DND-41 (cell line): Measurements from ENCODE around the gene COMTD1.

Experiments used
- ATAC-seq: fragments of 200-7000 bp; cut with Tn5 transposase; 3 replicates; pipeline ENCODE4 v1.9.1; 2021; ENCODE audit warnings: low read depth; ENCODE audit not compliant: insufficient read depth
- DNase-seq: peaks from one replicate; pipeline ENCODE4 v3.0.0-alpha.2; 2020
- H2AFZ ChIP-seq: 2 replicates; pipeline ENCODE4 v1.6.0; 2012; ENCODE audit warnings: low read depth, low read length
- H3K27ac ChIP-seq: 2 replicates; pipeline ENCODE4 v1.5.1; 2012; ENCODE audit warnings: low read length, inconsistent platforms
- H3K27me3 ChIP-seq: fragments of 200-600 bp; sonication (generic); 2 replicates; pipeline ENCODE4 v1.6.0; 2012; ENCODE audit warnings: low read length, mild to moderate bottlenecking, inconsistent platforms; ENCODE audit not compliant: insufficient read depth, poor library complexity
- H3K36me3 ChIP-seq: 2 replicates; pipeline ENCODE4 v1.5.1; 2012; ENCODE audit warnings: low read length, inconsistent platforms; ENCODE audit not compliant: insufficient read depth
- H3K4me1 ChIP-seq: 2 replicates; pipeline ENCODE4 v1.5.1; 2012; ENCODE audit warnings: mild to moderate bottlenecking, low read length; ENCODE audit not compliant: insufficient read depth
- H3K4me2 ChIP-seq: 2 replicates; pipeline ENCODE4 v1.6.0; 2012; ENCODE audit warnings: mild to moderate bottlenecking, moderate library complexity, low read length, inconsistent platforms; ENCODE audit not compliant: insufficient read depth
- H3K4me3 ChIP-seq, 2 experiments: fragments of 200-600 bp in 1 of 2; shearing (Covaris generic) in 1 of 2; 2 replicates each; pipeline ENCODE4 v1.5.1; 2012 to 2016; ENCODE audit warnings: inconsistent platforms in 2 of 2, low read length in 2 of 2, mild to moderate bottlenecking in 2 of 2, low read depth in 1 of 2, moderate library complexity in 1 of 2
- H3K79me2 ChIP-seq: 2 replicates; pipeline ENCODE4 v1.6.0; 2012; ENCODE audit warnings: low read length, inconsistent platforms; ENCODE audit not compliant: insufficient read depth
- H3K9ac ChIP-seq: 2 replicates; pipeline ENCODE4 v1.6.0; 2012; ENCODE audit warnings: low read depth, mild to moderate bottlenecking, inconsistent platforms, low read length, moderate library complexity
- H3K9me3 ChIP-seq: 2 replicates; pipeline ENCODE4 v1.5.1; 2012; ENCODE audit warnings: low read length, moderate library complexity, mild to moderate bottlenecking, inconsistent platforms; ENCODE audit not compliant: insufficient read depth, severe bottlenecking
- H4K20me1 ChIP-seq: 2 replicates; pipeline ENCODE4 v1.6.0; 2012; ENCODE audit warnings: low read length; ENCODE audit not compliant: insufficient read depth
- CTCF ChIP-seq: IDR thresholded peaks from 2 replicates; pipeline ENCODE4 v1.5.1; 2012; ENCODE audit warnings: borderline replicate concordance, low read length, moderate library complexity, mild to moderate bottlenecking; ENCODE audit not compliant: poor library complexity, severe bottlenecking; ENCODE audit errors: extremely low read depth
- EZH2 ChIP-seq: IDR thresholded peaks from 3 replicates; pipeline ENCODE4 v1.6.1; 2012; ENCODE audit warnings: borderline replicate concordance, low read depth, mild to moderate bottlenecking, moderate library complexity, low read length, inconsistent platforms; ENCODE audit not compliant: severe bottlenecking

COMTD1 gene

DNA sequence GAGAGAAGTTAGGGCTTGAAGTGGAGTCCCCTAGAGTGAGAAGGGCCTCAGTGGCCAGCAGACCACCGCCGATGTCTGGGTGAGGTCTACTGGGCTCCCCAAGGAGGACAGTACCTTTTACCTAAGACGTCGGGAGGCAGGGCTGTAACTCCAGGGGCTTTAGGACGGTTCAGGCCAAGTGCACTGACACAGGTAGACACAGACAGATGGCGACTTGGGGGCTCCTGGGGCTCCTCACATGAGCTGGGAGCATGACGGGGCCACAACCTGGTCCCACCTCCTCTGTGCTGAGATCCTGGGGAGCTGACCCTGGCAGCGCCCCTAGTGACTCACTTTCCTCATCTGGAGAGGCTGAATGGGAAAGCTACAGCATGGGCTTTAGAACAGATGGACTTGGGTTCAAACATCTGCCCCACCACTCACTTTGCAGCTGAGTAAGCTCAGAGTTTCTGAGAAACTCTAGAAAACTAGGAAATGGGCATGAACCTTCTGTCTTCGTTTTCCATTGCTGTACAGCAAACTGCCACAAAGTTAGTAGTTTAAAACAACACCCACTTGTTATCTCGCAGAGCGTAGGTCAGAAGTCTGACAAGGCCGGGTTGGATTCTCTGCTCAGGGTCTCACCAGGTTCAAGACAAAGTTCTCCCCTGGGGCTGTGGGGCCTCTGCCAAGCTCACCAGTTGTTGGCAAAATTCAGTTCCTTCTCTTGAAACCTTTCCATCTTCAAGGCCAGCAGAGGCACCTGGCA, 4.7 kb upstream of the COMTD1 start:
- Histone ChIP-seq H3K4me1 (peaks cover 7% of the 10 kb centered on the region), H3K27me3 (no peaks in the 10 kb centered on the region), H3K4me2 (no peak overlapping the region), H3K36me3 (no peaks in the 10 kb centered on the region), H3K79me2 (no peaks in the 10 kb centered on the region), H2AFZ (no peak overlapping the region), H4K20me1 (no peaks in the 10 kb centered on the region), H3K9me3 (no peaks in the 10 kb centered on the region), H3K4me3 (no peak overlapping the region), H3K9ac (no peak overlapping the region), H3K27ac (no peak overlapping the region)
- TF ChIP-seq EZH2 (no peak), CTCF (no peak)
- DNase-seq (no peak), ATAC-seq (no peak)

DNA sequence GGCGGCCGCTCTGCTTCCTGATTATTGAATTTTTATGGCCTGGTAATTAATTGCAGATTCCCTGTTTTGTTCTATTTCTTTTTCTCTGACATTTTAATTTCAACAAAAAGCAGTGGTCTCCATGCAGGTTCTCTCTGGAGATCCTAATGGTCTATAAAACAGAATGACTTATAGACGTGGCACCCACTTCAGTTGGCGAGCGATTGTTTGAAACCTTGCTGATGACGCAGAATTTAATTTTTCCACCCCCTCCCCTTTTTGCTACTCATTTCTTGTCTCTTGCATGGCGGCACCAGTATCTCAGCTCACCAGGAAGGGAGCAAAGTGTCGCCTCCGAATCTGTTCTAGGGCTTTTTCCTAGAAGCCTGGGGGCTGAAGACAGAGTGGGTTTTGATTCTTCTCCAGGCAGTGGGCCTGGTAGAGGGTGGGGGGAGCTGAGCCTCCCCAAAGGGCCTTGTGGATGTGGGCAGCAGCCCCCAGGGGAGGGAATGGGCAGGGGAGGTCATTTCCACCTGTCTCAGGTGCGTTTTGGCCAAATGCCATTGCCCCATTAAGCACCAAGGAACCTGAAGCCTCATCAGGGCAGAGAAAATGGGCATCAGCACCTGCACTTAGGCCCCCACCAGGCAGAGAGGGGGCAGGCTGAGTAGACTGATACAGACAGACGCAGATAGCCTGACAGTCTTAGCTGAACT, 3.5 kb upstream of the COMTD1 start:
- Histone ChIP-seq H2AFZ (no peak overlapping the region), H3K9me3 (no peaks in the 10 kb centered on the region), H3K79me2 (peaks cover 4% of the 10 kb centered on the region; the same call in 1 of the 2 replicates), H3K4me3 (no peak overlapping the region), H3K9ac (no peak overlapping the region), H3K27me3 (no peaks in the 10 kb centered on the region), H3K4me1 (peaks cover 18% of the 10 kb centered on the region), H3K4me2 (no peak overlapping the region), H4K20me1 (no peaks in the 10 kb centered on the region), H3K27ac (no peak overlapping the region), H3K36me3 (no peaks in the 10 kb centered on the region)
- TF ChIP-seq CTCF (no peak), EZH2 (no peak)
- ATAC-seq (no peak), DNase-seq (no peak)

DNA sequence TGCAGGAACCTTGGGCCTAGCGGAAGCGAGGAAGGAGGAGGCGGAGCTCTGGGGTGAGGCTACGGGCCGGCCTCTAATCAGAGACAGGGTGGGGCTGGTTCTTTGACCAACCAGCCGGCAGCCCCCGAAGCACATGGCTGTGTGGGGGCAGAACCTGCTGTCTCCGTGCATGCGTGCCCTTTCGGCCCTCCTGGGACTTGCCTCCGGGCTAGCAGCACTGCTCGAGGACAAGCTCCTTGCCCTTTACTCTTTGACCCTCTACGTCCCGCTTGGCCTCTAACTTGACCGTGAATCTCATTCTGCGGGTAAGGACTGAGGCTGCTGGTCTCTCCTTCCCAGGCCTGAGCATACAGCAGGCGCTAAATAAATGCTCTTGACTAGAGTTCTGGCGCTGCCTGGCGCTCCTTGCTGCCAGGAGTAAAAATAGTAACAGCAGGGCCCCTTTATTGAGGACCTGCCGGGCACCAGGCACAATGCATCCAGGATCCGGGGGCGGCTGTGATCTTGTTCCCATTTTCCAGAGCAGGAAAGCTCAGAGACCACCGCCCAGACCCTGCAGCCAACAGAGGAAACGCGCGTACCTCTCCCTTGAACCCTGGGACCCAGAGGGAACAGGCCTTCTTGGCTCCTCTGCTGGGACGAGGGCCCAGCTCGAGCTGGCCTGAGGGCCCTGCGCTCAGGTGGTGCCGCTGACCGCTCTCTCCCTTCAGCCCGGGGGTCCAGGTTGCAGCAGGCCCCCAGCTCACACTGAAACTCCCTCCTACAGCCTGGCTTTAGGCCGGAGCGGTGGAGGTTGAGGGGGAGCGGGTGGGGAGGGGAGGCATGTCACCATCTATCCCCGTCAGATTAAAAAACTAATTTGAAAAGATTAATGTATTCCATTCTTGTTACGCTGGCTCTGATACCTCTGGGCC, 2.7 kb upstream of the COMTD1 start:
- Histone ChIP-seq H3K36me3 (peaks cover 4% of the 10 kb centered on the region; the same call in 1 of the 2 replicates), H3K9ac (no peak overlapping the region), H3K27me3 (no peaks in the 10 kb centered on the region), H3K4me1 (peaks cover 18% of the 10 kb centered on the region), H3K27ac (no peak overlapping the region), H4K20me1 (no peaks in the 10 kb centered on the region), H3K4me2 (no peak overlapping the region), H3K4me3 (no peak overlapping the region), H3K9me3 (no peaks in the 10 kb centered on the region), H2AFZ (no peak overlapping the region), H3K79me2 (peaks cover 4% of the 10 kb centered on the region; the same call in 1 of the 2 replicates)
- no peak for TF ChIP-seq CTCF
- no peak for TF ChIP-seq EZH2
- no peak for DNase-seq
- no peak for ATAC-seq
